Fibroblast of skin of right biceps (primary cell): ENCODE data around the gene RORB.
A peak's percentile ranks its signal among the peaks of the same experiment; 100 is the strongest.

Experiments used
- DNase-seq: peaks from one replicate; pipeline ENCODE4 v3.0.0-alpha.2; 2013

The RORB gene

GRCh38 chr9:74721696-74722660 is 224.8 kb downstream of the RORB start:
- no peak for DNase-seq

- no peak for DNase-seq
These were observed 227.2 kb downstream of the RORB start for GRCh38 chr9:74724317-74724716.

- no peak for DNase-seq
These were observed 229.4 kb downstream of the RORB start for GRCh38 chr9:74726581-74726980.

- no peak for DNase-seq
These were observed 231.0 kb downstream of the RORB start for GRCh38 chr9:74728176-74728575.

- peak; percentile 11 for DNase-seq
These were observed 232.1 kb downstream of the RORB start for GRCh38 chr9:74729136-74729695.

- no peak for DNase-seq
These were observed 238.6 kb downstream of the RORB start for GRCh38 chr9:74735761-74736160.

- no peak for DNase-seq
These were observed 239.5 kb downstream of the RORB start for GRCh38 chr9:74736646-74737045.

- no peak for DNase-seq
These were observed 245.2 kb downstream of the RORB start for GRCh38 chr9:74742191-74742790.
